NCI-H2081 treated with DMSO at 0.1 percent for 48 hours (cell line): ENCODE results near the gene OR1S2.
"Not testable (repeated sequence)": the region's sequence is repeated elsewhere in the genome, so short reads cannot be mapped to it uniquely, and the experiment has no call there.

ENCODE experiments used
- DNase-seq: peaks from one replicate; lab custom pipeline; 2025; lab: John Stamatoyannopoulos, UW

The OR1S2 gene, protein sequence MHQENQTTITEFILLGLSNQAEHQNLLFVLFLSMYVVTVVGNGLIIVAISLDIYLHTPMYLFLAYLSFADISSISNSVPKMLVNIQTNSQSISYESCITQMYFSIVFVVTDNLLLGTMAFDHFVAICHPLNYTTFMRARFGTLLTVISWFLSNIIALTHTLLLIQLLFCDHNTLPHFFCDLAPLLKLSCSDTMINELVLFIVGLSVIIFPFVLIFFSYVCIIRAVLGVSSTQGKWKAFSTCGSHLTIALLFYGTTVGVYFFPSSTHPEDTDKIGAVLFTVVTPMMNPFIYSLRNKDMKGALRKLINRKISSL

DNA sequence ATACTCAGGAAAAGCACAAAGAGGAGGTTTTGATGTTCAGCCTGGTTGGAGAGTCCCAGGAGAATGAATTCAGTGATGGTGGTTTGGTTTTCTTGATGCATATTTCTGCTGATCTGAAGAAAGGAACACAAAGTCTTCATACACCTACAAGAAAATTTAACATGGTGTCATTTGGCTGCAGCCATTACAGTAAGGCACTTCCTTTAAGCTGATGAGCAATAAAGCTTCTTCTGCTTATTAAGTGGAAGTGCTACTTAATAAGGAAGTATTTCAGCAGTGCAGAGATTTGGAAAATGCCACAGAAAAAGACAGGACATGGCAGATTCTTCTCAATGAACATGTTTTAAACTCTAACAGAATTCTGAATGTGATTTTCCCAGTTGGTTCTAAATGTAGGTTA, at the start of gene OR1S2:
Gene OR1S2 (minus strand): TSS at position 101 of the 400 bp plus-strand sequence. CDS start 0 bp downstream, at position 101.
- DNase-seq, result no peak

DNA sequence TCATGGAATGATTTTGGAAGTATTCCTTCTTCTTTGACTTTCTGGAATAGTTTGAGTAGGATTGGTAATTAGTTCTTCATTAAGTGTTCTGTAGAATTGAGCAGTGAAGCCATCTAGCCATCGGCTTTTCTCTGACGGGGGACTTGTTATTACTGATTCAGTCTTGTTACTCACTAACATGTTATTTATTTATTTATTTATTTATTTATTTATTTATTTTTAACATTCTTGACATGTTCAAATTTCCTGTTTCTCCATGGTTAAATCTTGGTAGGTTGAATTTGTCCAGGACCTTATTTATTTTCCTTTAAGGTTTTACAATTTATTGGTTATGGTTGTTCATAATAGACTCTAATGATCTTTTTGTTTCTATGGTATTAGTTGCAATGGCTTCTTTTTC, 40.0 kb upstream of the OR1S2 start:
- DNase-seq, result no peak

DNA sequence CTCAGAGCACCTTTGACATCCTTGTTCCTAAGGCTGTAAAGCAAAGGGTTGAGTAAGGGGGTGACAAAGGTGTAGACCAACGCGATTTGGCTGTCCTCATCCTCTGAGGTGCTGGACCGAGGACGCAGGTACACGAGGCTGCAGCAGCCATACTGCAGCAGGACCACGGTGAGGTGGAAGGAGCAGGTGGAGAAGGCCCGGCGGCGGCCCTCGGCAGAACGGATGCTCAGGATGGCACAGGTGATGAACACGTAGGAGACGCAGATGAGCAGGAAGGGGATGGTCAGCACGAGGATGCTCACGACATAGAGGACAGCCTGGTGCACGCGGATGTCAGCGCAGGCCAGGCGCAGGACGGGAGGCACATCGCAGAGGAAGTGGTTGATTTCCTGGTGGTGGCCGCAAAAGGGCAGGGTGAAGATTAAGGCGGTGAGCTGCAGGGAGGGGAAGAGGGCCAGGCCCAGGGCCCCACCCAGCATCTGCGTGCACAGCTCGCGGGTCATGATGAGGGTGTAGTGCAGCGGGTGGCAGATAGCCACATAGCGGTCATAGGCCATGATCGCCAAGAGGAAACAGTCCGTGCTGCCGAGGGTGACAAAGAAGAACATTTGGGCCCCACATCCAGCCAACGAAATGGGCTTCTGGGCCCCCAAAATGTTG, 24.1 kb upstream of the OR1S2 start:
- no peak for DNase-seq

DNA sequence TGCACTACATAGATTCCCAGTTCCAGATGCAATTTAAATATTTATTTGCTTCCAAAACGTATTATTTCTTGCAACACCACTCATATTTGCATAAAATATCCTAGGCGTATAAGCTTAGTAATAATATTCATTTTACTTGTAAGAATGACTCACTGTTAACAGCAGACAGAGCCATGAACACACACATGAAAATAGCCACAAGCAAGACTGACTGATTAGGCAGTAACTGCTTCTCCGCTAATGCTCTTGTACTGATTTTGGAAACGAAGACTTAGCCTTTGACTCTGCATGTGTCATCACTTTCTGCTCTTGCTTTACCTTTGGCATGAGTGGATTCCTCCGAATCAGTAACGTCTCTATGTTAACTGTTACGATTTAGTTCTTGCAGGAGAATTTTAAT, 18.8 kb upstream of the OR1S2 start:
- DNase-seq, result no peak

DNA sequence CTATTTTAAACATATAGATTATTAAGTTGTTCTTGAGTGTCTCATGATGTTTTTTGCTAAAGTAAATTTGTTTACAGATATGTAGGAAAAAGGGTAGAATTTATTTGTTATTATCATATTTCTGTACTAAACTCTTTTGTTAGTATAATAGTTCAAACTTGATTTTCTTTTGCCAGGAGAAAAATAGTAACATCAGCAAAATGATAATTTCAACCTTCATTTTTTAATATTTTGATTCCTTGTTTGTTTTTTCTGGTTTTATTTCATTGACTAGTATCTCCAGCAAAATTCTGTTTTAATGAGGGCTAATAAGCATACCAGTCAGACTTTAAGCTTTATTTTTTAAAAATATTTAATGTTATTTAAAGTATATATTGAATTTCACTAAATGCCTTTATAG, 12.5 kb upstream of the OR1S2 start:
- DNase-seq, result no peak

DNA sequence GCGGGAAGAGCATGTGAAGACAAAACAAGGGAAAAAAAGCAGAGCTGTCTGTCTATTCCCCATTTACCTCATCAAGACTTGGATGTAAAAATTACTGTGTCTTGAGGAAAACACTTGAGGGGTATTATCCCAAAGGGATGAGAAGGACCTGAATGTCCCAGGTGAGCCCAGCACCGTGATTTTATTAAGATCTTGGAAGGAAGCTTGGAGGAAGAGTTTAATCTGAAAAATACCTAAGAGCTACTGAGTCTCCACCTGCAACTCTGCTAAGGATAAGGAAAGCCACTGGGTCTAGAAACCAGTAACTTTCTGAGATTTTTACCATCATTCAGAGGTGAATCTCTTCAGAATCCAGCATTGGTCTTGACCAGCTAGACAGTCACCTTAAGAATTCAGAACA, 8.5 kb upstream of the OR1S2 start, which contains the start of gene OR1S1:
Gene OR1S1 (plus strand): TSS at position 301 of the 400 bp plus-strand sequence.
- DNase-seq, result not testable (repeated sequence)

DNA sequence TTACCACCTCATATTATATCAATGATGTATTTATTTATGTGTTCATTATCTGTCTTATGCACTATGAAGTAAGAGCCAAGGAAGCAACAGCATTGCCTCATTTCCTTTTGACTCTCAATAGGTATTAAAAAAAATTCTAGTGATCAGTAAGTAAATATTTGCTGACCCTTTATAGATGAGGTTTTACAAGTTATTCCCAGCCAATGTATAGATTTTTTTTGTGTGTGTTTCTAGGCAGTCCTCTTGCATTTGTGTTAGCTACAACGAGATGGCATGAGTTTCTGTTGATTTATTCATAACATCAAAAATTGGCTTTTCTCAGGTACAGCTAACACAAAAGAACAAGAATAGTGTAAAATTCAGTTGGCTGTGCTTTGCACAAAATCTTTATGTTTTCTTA, 4.7 kb downstream of the OR1S2 start:
- no peak for DNase-seq

DNA sequence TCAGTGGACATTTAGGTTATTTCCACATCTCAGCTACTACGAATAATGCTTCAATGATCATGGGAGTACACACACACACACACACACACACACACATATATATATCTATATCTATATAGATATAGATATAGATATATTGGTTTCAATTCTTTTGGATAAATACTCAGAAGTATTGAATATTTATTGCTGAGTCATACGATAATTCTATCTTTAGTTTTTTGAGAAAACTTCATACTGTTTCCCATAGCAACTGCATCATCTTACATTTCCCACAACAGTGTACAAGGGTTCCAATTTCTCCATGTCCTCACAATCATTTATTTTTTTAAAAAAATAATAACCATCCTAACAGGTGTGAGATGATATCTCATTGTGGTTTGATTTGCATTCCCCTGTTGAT, 8.0 kb downstream of the OR1S2 start:
- DNase-seq, result no peak

DNA sequence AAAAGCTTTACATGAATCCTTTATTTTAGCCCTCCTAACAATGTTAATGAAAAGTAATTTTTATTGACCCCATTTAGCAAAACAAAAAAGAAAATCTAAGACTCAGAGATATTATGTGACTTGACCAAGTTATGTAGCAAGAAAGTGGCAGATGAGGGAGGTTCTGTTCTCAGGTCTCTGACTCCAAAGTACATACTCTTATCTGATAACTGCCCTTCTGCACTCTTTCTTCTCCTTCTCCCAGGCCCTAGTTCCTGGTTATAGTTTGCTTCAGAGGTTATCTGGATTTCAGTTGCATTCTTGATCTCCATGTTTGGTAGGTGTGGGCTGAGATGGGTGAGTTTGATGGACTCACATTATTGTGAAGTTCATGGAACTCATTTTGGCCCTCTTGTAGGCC, 10.6 kb downstream of the OR1S2 start:
- DNase-seq, result no peak

DNA sequence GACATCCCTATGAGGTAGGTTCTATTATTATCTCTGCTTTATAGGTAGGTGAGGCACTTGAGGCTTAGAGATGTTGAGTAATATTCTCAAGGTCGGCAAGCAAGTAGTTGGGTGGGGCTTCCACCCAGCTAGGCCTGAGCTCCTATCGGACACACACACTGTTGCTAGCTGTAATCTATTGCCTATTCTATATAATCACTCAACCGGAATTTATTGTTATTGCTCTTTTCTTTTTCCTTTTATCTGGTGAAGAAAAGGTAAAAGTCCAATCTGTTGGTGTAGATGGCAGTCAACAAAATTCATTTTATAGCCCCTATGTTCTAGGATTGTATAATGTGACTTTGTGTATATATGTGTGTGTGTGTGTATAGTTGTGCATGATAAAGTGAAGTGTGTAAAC, 11.7 kb downstream of the OR1S2 start:
- no peak for DNase-seq

DNA sequence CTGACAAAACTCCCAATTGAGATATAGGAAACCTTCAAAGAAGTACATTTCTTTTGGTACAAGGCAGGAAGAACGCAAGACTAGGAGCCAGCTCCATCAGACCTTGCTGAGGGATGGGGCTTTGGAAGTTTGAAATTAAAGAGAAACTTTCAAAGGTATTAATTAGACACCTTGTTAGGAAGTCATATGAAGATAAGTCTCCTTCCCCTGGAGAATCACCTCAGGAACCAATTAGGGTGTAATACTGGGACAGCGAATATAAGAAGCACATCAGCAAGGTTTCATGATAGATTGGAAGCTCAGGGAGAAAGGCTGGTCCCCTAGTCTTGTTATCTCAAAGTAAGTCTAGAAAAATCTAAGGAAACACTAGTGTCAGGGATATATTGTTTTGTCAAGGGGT, 15.2 kb downstream of the OR1S2 start, which contains the start of gene OR9Q2:
Gene OR9Q2 (plus strand): TSS at position 301 of the 400 bp plus-strand sequence. CDS start 1,421 bp downstream, outside the sequence.
- no peak for DNase-seq

DNA sequence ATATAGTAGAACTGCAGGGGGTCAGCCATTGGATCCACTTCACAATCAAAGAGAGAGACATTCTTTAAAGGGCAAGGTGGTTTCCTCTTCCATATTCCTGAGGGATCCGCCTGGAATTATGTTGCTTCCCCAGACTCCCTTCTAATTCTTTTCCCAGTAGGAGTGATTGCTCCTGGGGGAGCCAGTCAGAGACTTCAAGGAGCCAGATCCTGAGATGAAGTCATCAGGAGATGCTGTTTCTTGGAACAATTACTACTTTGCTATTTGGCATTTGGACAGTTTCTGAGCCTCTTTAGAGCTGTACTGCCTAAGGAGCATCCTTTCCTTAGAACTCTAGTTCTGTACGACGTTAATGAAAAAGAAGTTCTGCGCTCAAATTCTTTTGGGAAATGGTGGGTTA, 17.0 kb downstream of the OR1S2 start:
- no peak for DNase-seq

DNA sequence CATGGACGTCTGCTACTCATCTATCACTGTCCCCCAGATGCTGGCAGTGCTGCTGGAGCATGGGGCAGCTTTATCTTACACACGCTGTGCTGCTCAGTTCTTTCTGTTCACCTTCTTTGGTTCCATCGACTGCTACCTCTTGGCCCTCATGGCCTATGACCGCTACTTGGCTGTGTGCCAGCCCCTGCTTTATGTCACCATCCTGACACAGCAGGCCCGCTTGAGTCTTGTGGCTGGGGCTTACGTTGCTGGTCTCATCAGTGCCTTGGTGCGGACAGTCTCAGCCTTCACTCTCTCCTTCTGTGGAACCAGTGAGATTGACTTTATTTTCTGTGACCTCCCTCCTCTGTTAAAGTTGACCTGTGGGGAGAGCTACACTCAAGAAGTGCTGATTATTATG, 24.3 kb downstream of the OR1S2 start:
- DNase-seq, result no peak

DNA sequence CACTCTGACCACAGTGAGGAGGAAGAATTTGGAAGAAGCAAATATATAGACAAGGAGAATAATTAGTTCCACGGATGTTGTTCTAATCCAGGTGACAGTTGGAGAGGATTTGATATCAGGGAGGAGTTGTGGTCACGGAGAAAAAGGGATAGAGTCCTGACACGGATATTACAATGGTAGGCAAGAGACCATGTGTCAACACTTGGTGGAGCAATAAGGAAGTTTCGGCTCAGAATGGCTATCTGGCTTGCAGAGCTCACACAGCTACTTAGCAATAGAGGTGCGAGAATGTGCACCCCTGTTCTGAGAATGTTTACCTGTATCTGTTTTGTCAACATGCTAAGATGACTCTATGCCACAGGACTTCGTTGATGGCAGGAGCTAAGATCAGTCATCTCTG, 25.5 kb downstream of the OR1S2 start:
- no peak for DNase-seq

DNA sequence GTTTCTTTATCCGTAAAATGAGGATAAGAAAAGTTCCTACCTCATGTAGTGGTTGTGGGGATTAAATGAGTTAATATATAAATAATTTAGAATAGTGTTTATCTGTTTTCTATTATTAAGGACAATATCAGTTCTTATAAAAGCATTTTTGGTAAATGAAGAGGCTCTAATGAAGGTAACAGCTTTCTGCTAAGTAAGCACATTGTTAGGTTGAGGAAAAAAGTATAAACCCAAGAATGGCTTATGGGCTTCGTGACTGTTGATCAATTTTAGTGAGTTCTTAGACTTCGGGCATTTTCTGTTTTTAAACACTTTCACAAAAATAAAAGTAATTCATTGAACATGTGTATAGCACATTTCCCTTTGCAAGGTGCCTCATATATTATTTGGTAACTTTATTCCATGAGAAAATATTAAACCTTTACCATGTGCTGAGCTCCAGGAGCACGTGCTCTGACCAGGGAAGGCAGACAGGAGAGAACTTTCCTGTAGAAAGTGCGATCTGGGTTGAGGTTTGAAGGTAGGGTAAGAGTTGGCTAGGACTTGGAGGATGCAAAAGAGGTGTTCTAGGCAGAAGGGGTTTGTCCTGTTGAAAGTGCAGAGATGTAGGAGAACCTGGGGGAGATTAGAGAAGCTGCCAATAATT, 26.4 kb downstream of the OR1S2 start:
- no peak for DNase-seq

DNA sequence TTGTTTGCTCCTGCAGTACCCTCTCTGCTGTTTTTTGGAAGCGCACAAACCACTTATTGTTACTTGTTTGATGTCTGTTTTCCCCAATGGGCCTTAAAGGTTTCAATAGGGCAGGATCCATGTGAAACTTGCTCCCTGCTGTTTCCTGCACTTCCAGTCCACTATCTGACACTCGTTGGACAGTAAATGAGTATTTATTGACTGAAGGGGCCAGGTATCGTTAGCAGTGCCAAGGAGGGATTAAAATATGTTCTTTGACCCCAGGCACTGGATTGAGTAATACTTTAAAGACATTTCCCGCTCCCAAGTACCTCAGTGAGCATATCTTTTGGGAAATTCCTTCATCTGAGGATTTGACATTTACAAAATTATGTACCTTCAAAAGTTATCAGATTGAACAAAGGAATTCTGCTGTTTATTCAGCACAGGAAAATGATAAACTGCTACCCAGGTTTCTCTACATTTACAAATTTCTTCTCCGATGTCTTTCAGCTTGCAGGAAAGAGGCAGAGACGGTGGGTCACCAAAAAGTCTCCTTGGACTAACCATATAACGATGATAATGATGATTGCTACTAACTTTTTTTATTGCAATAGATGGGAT, 38.3 kb downstream of the OR1S2 start:
- no peak for DNase-seq

DNA sequence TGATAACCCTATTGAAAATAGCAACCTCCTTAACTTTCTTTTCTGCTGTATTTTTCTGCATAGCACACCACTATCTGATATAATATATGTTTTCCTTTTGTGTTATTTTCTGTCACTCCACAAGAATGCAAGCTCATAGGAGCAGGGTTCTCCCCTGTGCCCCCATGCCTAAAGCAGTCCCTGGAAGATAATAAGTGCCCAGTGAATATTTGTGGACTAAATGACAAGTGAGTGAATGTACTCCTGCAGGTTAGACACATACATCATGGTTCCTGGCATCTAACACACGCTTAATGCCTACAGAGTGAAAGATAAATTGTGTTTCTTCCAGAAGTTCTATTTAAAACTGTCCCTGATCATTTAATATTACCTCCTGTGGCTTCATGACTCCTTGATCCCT, 39.0 kb downstream of the OR1S2 start:
- no peak for DNase-seq

DNA sequence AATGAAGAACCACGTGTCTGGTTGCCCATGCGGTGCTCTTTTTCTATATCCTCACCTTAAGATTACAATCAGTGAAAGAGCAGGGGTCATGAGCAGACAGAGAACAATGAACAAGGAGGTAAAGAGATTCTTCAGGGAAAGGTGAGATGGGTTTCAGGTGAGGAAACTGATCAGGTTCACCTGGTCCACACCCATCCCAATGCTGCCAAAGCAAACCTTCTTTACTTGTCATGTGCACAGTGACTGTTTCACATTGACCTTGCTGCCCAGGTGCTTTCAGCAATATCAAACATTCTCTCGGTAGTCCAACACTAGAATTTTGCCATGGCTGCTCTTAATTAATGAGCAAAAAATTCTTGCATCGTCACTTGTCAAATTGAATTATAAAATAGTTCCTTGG, 39.6 kb downstream of the OR1S2 start:
- no peak for DNase-seq
